HepG2 (cell line): ENCODE results near the gene KLC3.

Source experiments
- JARID2 ChIP-seq: sonication (generic); formaldehyde crosslinking; IDR thresholded peaks from 2 replicates; pipeline ENCODE4 v1.8.1; 2023; ENCODE audit warnings: missing genetic modification reagents, inconsistent platforms; ENCODE audit not compliant: insufficient replicate concordance
- ZNF639 ChIP-seq: conservative IDR thresholded peaks from 2 replicates; pipeline ENCODE4 v1.6.1; 2018; ENCODE audit warnings: missing genetic modification reagents

DNA sequence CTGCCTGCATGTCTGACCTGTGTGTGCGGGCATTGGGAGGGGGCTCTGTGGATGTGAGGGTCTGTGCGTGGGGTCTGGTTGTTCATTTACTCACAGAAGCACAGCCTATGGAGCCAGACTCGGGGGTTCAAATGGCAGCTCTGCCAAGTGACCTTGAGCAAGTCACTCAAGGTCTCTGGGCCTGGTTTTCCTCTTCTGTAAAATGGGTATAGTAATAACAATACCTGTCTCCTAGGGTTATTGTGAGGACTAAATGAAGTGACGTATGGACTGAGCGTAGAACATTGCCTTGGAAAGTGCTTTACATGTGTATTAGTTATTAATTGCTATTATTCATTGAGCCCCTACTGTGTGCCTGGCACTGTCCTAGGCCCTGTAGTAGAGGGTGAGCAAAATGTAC lies 42.3 kb upstream of the KLC3 start:
- no peak for TF ChIP-seq ZNF639 (CRISPR knock-in tag)
- no peak for TF ChIP-seq JARID2 (CRISPR knock-in tag)
